HT1080 (cell line): ENCODE measurements around the gene SKIDA1. TPM values are rescaled to one million over a fixed set of nuclear protein-coding genes. Genes with fewer than 3 reads are reported as not detected.

ENCODE experiments used
- DNase-seq: peaks from one replicate; pipeline ENCODE4 v3.0.0-alpha.2; 2015; ENCODE audit warnings: low read depth
- small RNA-seq: library from RNA; depleted of rRNA; stranded (forward); fragments of <200 nt; gene quantifications from one replicate; pipeline ENCODE3, GENCODE V24; 2014
- total RNA-seq: library from RNA; depleted of rRNA; stranded (reverse); fragments of >200 nt; shearing (Covaris generic); gene quantifications from 2 replicates; pipeline ENCODE4 v1.2.3, GENCODE V29; 2014; rRNA removed

The SKIDA1 gene
- total RNA-seq, 1 experiment from 2014 or later: 0.48 TPM

DNA sequence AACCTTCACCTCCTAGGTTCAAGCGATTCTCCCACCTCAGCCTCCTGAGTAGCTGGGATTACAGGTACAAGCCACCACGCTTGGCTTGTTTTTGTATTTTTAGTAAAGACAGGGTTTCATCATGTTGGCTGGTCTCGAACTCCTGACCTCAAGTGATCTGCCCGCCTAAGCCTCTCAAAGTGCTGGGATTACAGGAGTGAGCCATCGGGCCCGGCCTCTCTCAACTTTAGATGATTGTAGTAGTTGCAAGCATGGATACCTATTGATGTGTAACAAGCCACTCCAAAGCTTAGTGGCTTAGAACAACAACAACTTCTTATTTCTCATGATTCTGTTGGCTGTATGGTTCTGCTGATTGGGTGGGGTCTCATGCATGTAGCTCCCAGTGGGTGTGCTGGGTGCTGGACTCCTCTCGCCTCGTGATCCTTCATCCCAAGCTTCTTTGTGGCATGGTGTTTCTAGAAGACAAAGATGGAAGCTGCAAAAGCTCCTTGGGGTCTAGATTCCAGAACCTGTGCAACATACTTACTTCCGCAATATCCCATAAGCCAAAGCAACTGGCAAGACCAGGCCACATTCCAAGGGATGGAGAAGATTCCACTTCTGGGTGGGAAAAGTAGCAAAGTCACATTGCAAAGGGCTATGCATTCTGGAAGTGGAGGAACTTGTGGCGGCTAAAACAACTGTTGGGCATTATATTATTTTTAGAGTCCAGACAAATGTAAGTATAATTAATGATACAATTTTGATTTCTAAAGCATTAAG, 37.9 kb downstream of the SKIDA1 start:
- DNase-seq: no peak

DNA sequence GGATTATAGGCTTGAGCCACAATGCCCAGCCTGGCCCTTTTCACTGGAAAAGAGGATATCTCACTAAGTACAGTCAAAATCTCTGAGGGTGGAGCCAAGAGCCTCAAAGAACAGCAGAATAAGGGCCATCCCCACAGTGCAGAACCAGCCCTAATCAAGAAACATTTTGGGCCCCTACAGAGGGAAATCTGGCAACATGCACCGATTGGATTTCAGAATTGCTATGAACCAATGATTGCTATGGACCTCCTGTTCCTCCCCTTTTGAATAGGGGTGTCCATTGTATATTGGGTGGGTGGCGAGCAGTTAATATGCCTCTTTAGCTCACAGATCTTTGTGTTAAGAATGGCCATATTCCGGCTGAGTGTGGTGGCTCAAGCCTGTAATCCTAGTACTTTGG, 42.7 kb downstream of the SKIDA1 start:
- DNase-seq: no peak

DNA sequence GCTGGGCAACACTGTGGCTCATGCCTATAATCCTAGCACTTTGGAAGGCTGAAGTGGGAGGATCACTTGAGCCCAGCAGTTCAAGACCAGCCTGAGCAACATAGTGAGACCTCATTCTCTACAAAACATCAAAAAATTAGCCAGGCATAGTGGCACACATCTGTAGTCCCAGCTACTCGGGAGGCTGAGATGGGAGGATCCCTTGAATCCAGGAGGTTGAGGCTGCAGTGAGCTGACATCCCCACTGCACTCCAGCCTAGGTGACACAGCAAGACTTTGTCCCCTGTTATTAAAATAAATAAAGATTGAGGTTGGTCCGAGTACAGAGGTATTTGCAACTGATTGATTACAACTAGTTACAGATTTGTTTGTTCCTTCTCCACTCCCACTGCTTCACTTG, 44.1 kb downstream of the SKIDA1 start:
- DNase-seq: no peak

- DNase-seq: no peak
These were observed 45.7 kb downstream of the SKIDA1 start for GRCh38 chr10:21479570-21480315.

GRCh38 chr10:21475393-21475792, 50.1 kb downstream of the SKIDA1 start:
- DNase-seq: no peak

GRCh38 chr10:21473541-21473940, 51.9 kb downstream of the SKIDA1 start:
- no peak for DNase-seq

GRCh38 chr10:21473135-21473534, 52.3 kb downstream of the SKIDA1 start:
- DNase-seq: no peak

DNA sequence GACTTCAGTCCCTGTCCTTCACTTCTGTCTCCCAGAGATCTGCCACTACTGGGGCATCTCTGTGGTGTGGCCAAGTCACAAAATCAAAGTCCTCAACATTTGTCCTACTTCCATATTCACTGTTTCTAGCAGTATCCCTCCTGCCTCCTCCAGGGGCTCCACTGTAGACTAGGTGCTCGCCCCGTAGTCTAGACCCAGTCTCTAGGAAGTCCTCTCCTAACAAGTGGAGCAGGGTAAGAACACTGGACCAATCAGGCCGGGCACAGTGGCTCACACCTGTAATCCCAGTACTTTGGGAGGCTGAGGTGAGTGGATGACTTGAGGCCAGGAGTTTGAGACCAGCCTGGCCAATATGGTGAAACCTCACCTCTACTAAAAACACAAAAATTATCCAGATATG, 57.4 kb downstream of the SKIDA1 start:
- DNase-seq: no peak

- no peak for DNase-seq
These were observed 57.8 kb downstream of the SKIDA1 start for GRCh38 chr10:21467633-21468032.

DNA sequence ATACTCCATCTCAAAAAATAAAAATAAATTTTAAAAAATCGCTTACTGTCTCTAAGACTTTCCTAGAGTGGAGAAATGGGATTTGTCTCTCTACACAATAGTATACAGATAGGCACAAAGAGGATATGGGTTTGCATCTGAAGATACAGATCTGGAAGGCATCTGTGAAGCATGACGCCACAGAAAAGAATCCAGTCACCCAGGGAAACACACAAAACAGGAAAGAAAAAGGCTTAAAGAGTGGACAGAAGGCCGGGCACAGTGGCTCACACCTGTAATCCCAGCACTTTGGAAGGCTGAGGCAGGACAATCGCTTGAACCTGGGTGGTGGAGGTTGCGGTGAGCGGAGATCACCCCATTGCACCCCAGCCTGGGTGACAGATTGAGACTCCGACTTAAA, 61.3 kb downstream of the SKIDA1 start:
- DNase-seq: peak; percentile 16

Small RNA genes lying within 50 kb of the gene (small RNA-seq; reads per million reads assigned to genes)
- gene MIR1915: not detected
- gene RF00019: not detected
- not detected for gene RNU6-306P

Other genes starting within 250 kb of the SKIDA1 start
- gene MLLT10, start 8.6 kb upstream of the SKIDA1 start, total RNA-seq: 26.3 and 35.7 TPM in 2 replicates